GM13977 (cell line): ENCODE measurements around the gene ATAD3A.
"Not testable (repeated sequence)": the region's sequence is repeated elsewhere in the genome, so short reads cannot be mapped to it uniquely, and the experiment has no call there.

Source experiments
- DNase-seq: peaks from one replicate; pipeline ENCODE4 v3.0.0; 2012; ENCODE audit warnings: low spot score
- CTCF ChIP-seq: IDR thresholded peaks from 2 replicates; pipeline ENCODE4 v1.5.1; 2012; ENCODE audit warnings: mild to moderate bottlenecking, control low read depth; ENCODE audit not compliant: insufficient read depth; ENCODE audit errors: extremely low read depth, missing control alignments
- in situ Hi-C: fragments of 300-500 bp; cut with MboI; formaldehyde crosslinking; loops from one replicate; pipeline ENCODE4 v1.12.0; 2022; ENCODE audit warnings: low sequenced_read_pairs, low pct_unique_long_range_greater_than_20kb, mixed read lengths, inconsistent platforms; ENCODE audit not compliant: unreplicated experiment

The ATAD3A gene

GRCh38 chr1:1477206-1477605 lies 34.8 kb upstream of the ATAD3A start:
- in situ Hi-C loops: no loop called here
- DNase-seq: no peak
- no peak for TF ChIP-seq CTCF

- no peak for DNase-seq
- no peak for TF ChIP-seq CTCF
- in situ Hi-C loops: no loop called here
These were observed 32.1 kb upstream of the ATAD3A start for GRCh38 chr1:1479547-1480487.

DNA sequence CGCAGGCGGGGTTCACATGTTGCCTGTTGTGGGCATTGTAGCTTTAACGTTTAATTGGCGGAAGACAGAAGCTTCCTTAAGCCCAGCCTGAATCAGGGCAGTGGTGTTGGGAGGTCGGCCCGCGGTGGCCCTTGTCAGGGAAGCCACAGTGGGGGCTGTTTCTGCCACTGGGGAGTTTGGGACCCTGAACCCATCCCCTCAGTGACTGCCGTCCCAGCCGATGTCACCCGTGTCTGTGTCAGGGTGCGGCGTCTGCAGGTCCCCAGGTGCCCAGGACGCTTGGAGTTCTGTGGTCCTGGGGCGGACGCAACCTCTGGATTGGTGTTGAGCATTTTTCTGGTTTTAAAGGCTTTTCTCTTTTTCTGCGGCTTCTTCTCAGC lies 31.5 kb upstream of the ATAD3A start:
- DNase-seq, in situ Hi-C loops: not testable (repeated sequence)

DNA sequence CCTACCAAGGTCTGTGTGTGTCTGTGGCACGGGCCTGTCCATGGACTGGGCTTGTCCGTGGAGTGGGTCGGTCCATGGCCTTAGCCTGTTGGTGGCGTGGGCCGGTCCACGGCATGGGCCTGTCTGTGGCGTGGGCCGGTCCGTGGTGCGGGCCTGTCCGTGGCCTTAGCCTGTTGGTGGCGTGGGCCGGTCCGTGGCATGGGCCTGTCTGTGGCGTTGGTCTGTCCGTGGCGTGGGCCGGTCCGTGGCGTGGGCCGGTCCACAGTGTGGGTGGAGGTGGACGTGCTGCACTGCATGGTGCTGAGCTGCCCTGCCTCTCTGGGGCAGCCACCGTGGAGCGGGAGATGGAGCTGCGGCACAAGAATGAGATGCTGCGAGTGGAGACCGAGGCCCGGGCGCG lies 30.2 kb upstream of the ATAD3A start:
- in situ Hi-C loops, DNase-seq: not testable (repeated sequence)

DNA sequence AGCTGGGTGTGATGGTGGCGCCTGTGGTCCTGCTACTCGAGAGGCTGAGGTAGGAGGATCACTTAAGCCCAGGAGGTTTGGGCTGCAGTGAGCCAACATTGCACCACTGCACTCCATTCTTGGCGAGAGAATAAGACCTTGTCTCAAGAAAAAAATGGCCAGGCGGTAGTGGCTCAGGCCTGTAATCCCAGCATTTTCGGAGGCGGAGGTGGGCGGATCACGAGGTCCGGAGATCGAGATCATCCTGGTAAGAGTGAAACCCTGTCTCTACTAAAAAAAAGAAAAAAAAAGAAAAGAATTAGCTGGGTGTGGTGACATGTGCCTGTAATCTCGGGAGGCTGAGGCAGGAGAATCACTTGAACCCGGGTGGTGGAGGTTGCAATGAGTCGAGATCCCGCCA lies 29.1 kb upstream of the ATAD3A start:
- no peak for TF ChIP-seq CTCF
- DNase-seq: no peak
- in situ Hi-C loops: no loop called here

- in situ Hi-C loops: no loop called here
- TF ChIP-seq CTCF: no peak
- no peak for DNase-seq
These were observed 28.2 kb upstream of the ATAD3A start for GRCh38 chr1:1483714-1484113.

GRCh38 chr1:1484976-1485750 lies 26.8 kb upstream of the ATAD3A start:
- DNase-seq, in situ Hi-C loops: not testable (repeated sequence)

DNA sequence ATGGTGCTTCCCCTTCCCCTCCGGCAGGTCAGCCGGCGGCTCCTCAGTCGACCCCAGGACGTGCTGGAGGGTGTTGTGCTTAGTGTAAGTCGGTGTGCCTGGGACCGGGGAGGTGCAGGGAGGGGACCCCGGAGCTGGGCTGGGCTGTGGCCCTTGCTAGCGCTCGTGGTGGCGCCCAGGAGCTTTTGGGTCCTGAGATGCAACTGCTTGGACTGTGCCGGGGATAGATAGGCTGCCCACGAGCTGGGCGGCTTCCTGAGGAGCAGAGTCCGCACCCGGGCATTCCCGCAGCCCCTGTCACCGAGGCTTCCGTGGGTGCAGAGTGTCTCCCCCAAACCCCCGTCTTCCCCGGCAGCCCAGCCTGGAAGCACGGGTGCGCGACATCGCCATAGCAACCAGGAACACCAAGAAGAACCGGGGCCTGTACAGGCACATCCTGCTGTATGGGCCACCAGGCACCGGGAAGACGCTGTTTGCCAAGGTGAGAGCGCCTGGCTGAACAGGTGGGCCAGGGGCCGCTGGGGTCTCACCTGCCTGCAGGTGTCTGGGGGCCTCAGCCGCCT lies 26.1 kb upstream of the ATAD3A start:
- in situ Hi-C loops: not testable (repeated sequence)

More for the DNA sequence above, 26.1 kb upstream of the ATAD3A start:
- not testable (repeated sequence) for DNase-seq
